GM08714 (cell line): ENCODE measurements around the gene MGAT2.
"Not testable (repeated sequence)": the region's sequence is repeated elsewhere in the genome, so short reads cannot be mapped to it uniquely, and the experiment has no call there.

ENCODE experiments used
- H3K4me3 ChIP-seq: fragments of 200-500 bp; sonication (Bioruptor generic); 2 replicates; pipeline ENCODE4 v1.5.1; 2014; ENCODE audit warnings: mild to moderate bottlenecking, low read length, inconsistent platforms
- ZNF274 ChIP-seq: IDR thresholded peaks from 2 replicates; pipeline ENCODE4 v1.6.1; 2012; ENCODE audit warnings: mild to moderate bottlenecking, low read depth, low read length

The MGAT2 gene

GRCh38 chr14:49622022-49622607 lies 1.5 kb downstream of the MGAT2 start:
- peak overlapping the region; percentile 66 for H3K4me3 ChIP-seq
- no peak for TF ChIP-seq ZNF274

GRCh38 chr14:49623387-49623786 lies 2.8 kb downstream of the MGAT2 start:
- H3K4me3 ChIP-seq: peak overlapping the region; percentile 66
- TF ChIP-seq ZNF274: no peak

- peak overlapping the region; percentile 66 for H3K4me3 ChIP-seq
These were observed 3.6 kb downstream of the MGAT2 start for GRCh38 chr14:49623941-49624839.

GRCh38 chr14:49633640-49634546 lies 13.3 kb downstream of the MGAT2 start:
- TF ChIP-seq ZNF274: no peak
- H3K4me3 ChIP-seq: peak overlapping the region; percentile 80

More at GRCh38 chr14:49623941-49624839, 3.6 kb downstream of the MGAT2 start:
- no peak for TF ChIP-seq ZNF274

- no peak for TF ChIP-seq ZNF274
- H3K4me3 ChIP-seq: peak within 1 kb of the TSS; percentile 80
These were observed 14.1 kb downstream of the MGAT2 start, which contains the start of gene DNAAF2 for GRCh38 chr14:49634547-49635334. DNAAF2 (minus strand) TSS chr14:49635244; CDS start chr14:49635149, 95 bp downstream.

GRCh38 chr14:49636866-49637265 lies 16.3 kb downstream of the MGAT2 start:
- TF ChIP-seq ZNF274: no peak
- H3K4me3 ChIP-seq: no peak overlapping the region

- no peak for TF ChIP-seq ZNF274
- no peak overlapping the region for H3K4me3 ChIP-seq
These were observed 17.0 kb downstream of the MGAT2 start for GRCh38 chr14:49637534-49638078.

- TF ChIP-seq ZNF274: no peak
- no peak overlapping the region for H3K4me3 ChIP-seq
These were observed 20.2 kb downstream of the MGAT2 start for GRCh38 chr14:49640540-49641417.

- H3K4me3 ChIP-seq: peak overlapping the region; percentile 20; the same call in 1 of the 2 replicates
- TF ChIP-seq ZNF274: no peak
These were observed 21.1 kb downstream of the MGAT2 start for GRCh38 chr14:49641697-49642129.

- peak overlapping the region; percentile 20; the same call in 1 of the 2 replicates for H3K4me3 ChIP-seq
- no peak for TF ChIP-seq ZNF274
These were observed 21.6 kb downstream of the MGAT2 start for GRCh38 chr14:49642163-49642562.

- H3K4me3 ChIP-seq: no peak overlapping the region
- TF ChIP-seq ZNF274: no peak
These were observed 32.9 kb downstream of the MGAT2 start for GRCh38 chr14:49653508-49653907.

- no peak for TF ChIP-seq ZNF274
These were observed 33.9 kb downstream of the MGAT2 start for GRCh38 chr14:49654511-49654910.

GRCh38 chr14:49657500-49657899 lies 36.9 kb downstream of the MGAT2 start:
- H3K4me3 ChIP-seq: not testable (repeated sequence)

More at GRCh38 chr14:49654511-49654910, 33.9 kb downstream of the MGAT2 start:
- no peak overlapping the region for H3K4me3 ChIP-seq
